Osteocyte (in vitro differentiated cells): ENCODE data around the gene TRERF1. TPM values are rescaled to one million over a fixed set of nuclear protein-coding genes. Genes with fewer than 3 reads are reported as not detected.

Source experiments
- DNase-seq: peaks from one replicate; pipeline ENCODE4 v3.0.0; 2021; ENCODE audit warnings: mixed read lengths; ENCODE audit not compliant: unreplicated experiment; ENCODE audit errors: extremely low spot score
- H3K27ac Mint-ChIP-seq: one replicate; pipeline ENCODE4 v1.8.0; 2021; ENCODE audit warnings: mild to moderate bottlenecking, mixed read lengths; ENCODE audit not compliant: unreplicated experiment
- H3K27me3 Mint-ChIP-seq: one replicate; pipeline ENCODE4 v1.8.0; 2021; ENCODE audit warnings: mixed read lengths; ENCODE audit not compliant: unreplicated experiment
- H3K36me3 Mint-ChIP-seq: one replicate; pipeline ENCODE4 v1.8.0; 2021; ENCODE audit warnings: mixed read lengths; ENCODE audit not compliant: unreplicated experiment
- H3K4me1 Mint-ChIP-seq: one replicate; pipeline ENCODE4 v1.8.0; 2021; ENCODE audit warnings: mixed read lengths; ENCODE audit not compliant: unreplicated experiment
- H3K4me3 Mint-ChIP-seq: one replicate; pipeline ENCODE4 v1.8.0; 2021; ENCODE audit warnings: mild to moderate bottlenecking, moderate library complexity, mixed read lengths; ENCODE audit not compliant: unreplicated experiment
- H3K9me3 Mint-ChIP-seq: one replicate; pipeline ENCODE4 v1.8.0; 2021; ENCODE audit warnings: mixed read lengths; ENCODE audit not compliant: unreplicated experiment
- CTCF ChIP-seq: fragments of 200-600 bp; sonication (generic); IDR thresholded peaks from 2 replicates; pipeline ENCODE4 v1.5.0; 2021; ENCODE audit warnings: antibody characterized with exemption, mild to moderate bottlenecking, moderate library complexity
- total RNA-seq: library from RNA; stranded (reverse); gene quantifications from 2 replicates; pipeline ENCODE4 v1.2.1, GENCODE V29; 2021

The TRERF1 gene
- total RNA-seq, 1 donor from 2014 or later = 6.4 TPM

GRCh38 chr6:42344756-42345155 lies 107.0 kb downstream of the TRERF1 start:
- Mint-ChIP-seq H3K27ac (no peak overlapping the region), H3K9me3 (no peaks in the 10 kb centered on the region), H3K4me3 (no peak overlapping the region), H3K36me3 (peaks cover 4% of the 10 kb centered on the region), H3K4me1 (peaks cover 8% of the 10 kb centered on the region), H3K27me3 (no peaks in the 10 kb centered on the region)
- no peak for DNase-seq
- no peak for TF ChIP-seq CTCF

- no peak overlapping the region for H3K4me3 Mint-ChIP-seq
- no peak for TF ChIP-seq CTCF
- H3K36me3 Mint-ChIP-seq = no peaks in the 10 kb centered on the region
- H3K9me3 Mint-ChIP-seq = no peaks in the 10 kb centered on the region
- no peaks in the 10 kb centered on the region for H3K27me3 Mint-ChIP-seq
- H3K4me1 Mint-ChIP-seq = peaks cover 32% of the 10 kb centered on the region
- DNase-seq = no peak
- no peak overlapping the region for H3K27ac Mint-ChIP-seq
Observed at GRCh38 chr6:42341771-42342553, 109.8 kb downstream of the TRERF1 start.

- Mint-ChIP-seq H3K4me1 (peaks cover 32% of the 10 kb centered on the region), H3K27me3 (no peaks in the 10 kb centered on the region), H3K27ac (no peak overlapping the region), H3K36me3 (no peaks in the 10 kb centered on the region), H3K9me3 (no peaks in the 10 kb centered on the region), H3K4me3 (no peak overlapping the region)
- no peak for TF ChIP-seq CTCF
- DNase-seq = no peak
Observed at GRCh38 chr6:42341221-42341620, 110.5 kb downstream of the TRERF1 start.

- H3K36me3 Mint-ChIP-seq = no peaks in the 10 kb centered on the region
- TF ChIP-seq CTCF = no peak
- no peak overlapping the region for H3K4me3 Mint-ChIP-seq
- no peak overlapping the region for H3K27ac Mint-ChIP-seq
- no peak for DNase-seq
- H3K9me3 Mint-ChIP-seq = no peaks in the 10 kb centered on the region
- H3K27me3 Mint-ChIP-seq = no peaks in the 10 kb centered on the region
- H3K4me1 Mint-ChIP-seq = peaks cover 32% of the 10 kb centered on the region
Observed at GRCh38 chr6:42340511-42340910, 111.2 kb downstream of the TRERF1 start.

GRCh38 chr6:42339991-42340401 lies 111.7 kb downstream of the TRERF1 start:
- no peak for DNase-seq
- H3K27me3 Mint-ChIP-seq = no peaks in the 10 kb centered on the region
- no peak overlapping the region for H3K4me3 Mint-ChIP-seq
- no peaks in the 10 kb centered on the region for H3K9me3 Mint-ChIP-seq
- TF ChIP-seq CTCF = no peak
- H3K27ac Mint-ChIP-seq = peak overlapping the region; percentile 72
- H3K36me3 Mint-ChIP-seq = no peaks in the 10 kb centered on the region
- peaks cover 32% of the 10 kb centered on the region for H3K4me1 Mint-ChIP-seq
